Measurements from ENCODE around the gene POU2AF2. TPM values are rescaled to one million over a fixed set of nuclear protein-coding genes. Genes with fewer than 3 reads are reported as not detected.

Gene POU2AF2
- total and polyA plus RNA-seq, 4 donors: not detected

DNA sequence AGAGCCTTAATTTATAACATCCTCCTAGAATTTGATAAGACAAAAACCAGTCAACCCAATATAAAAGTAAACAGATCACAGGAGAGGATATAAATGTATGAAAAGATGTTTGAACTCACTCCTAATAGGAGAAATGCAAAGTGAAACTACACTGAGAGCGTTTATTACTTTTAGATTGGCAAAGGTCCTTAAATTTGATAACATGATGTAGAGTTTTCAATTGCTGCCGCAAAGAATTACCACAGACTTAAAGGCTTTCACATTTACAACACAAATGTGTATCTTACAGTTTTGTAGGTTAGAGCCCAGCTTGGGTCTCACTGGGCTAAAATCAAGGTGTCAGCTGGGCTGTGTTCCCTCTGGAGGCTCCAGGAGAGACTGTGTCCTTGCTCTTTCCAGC is 9.1 kb upstream of the POU2AF2 start:
- Histone ChIP-seq H3K4me3 (ENCODE audit: low read depth in 1 of 3, low read length in 3 of 3) (no peak overlapping the region), H3K36me3 (ENCODE audit: control insufficient read depth in 4 of 4, insufficient read depth in 3 of 4, low read depth in 1 of 4, low read length in 3 of 4) (no peaks in the 10 kb centered on the region), H3K9me3 (ENCODE audit: control insufficient read depth in 4 of 4, low read length in 3 of 4) (no peaks in the 10 kb centered on the region), H3K27ac (ENCODE audit: low read depth in 1 of 2, low read length in 2 of 2) (no peak overlapping the region), H3K27me3 (ENCODE audit: control insufficient read depth in 4 of 4, insufficient read depth in 4 of 4, low read length in 3 of 4) (no peaks in the 10 kb centered on the region), H3K4me1 (ENCODE audit: control insufficient read depth in 4 of 4, insufficient read depth in 4 of 4, low read length in 3 of 4) (no peaks in the 10 kb centered on the region), H3K9ac (ENCODE audit: low read depth in 1 of 2, low read length in 2 of 2) (no peak overlapping the region)
- DNase-seq (ENCODE audit: low spot score): no peak
- TF ChIP-seq FOXA2 (IDR thresholded peaks at IDR 0.05) (no peak), MAX (IDR thresholded peaks at IDR 0.05) (no peak), TAF1 (conservative IDR thresholded peaks at IDR 0.05) (no peak), EGR1 (IDR thresholded peaks at IDR 0.05; ENCODE audit: low read depth in 2 of 2) (no peak), GABPA (IDR thresholded peaks at IDR 0.05 in 1 of 2, conservative IDR thresholded peaks at IDR 0.05 in 1 of 2) (no peak), HNF4A (conservative IDR thresholded peaks at IDR 0.05) (no peak), YY1 (IDR thresholded peaks at IDR 0.05) (no peak), JUND (IDR thresholded peaks at IDR 0.05) (no peak), ZBTB33 (IDR thresholded peaks at IDR 0.05) (no peak), HNF4G (IDR thresholded peaks at IDR 0.05) (no peak), SP1 (IDR thresholded peaks at IDR 0.05) (no peak), RAD21 (IDR thresholded peaks at IDR 0.05) (no peak), REST (IDR thresholded peaks at IDR 0.05) (no peak), RXRA (IDR thresholded peaks at IDR 0.05) (no peak), FOXA1 (IDR thresholded peaks at IDR 0.05) (no peak), NR2F2 (IDR thresholded peaks at IDR 0.05) (no peak)
- TF ChIP-seq, protein P1, sequence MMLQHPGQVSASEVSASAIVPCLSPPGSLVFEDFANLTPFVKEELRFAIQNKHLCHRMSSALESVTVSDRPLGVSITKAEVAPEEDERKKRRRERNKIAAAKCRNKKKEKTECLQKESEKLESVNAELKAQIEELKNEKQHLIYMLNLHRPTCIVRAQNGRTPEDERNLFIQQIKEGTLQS (IDR thresholded peaks at IDR 0.05): no peak
- TF ChIP-seq, protein P2, sequence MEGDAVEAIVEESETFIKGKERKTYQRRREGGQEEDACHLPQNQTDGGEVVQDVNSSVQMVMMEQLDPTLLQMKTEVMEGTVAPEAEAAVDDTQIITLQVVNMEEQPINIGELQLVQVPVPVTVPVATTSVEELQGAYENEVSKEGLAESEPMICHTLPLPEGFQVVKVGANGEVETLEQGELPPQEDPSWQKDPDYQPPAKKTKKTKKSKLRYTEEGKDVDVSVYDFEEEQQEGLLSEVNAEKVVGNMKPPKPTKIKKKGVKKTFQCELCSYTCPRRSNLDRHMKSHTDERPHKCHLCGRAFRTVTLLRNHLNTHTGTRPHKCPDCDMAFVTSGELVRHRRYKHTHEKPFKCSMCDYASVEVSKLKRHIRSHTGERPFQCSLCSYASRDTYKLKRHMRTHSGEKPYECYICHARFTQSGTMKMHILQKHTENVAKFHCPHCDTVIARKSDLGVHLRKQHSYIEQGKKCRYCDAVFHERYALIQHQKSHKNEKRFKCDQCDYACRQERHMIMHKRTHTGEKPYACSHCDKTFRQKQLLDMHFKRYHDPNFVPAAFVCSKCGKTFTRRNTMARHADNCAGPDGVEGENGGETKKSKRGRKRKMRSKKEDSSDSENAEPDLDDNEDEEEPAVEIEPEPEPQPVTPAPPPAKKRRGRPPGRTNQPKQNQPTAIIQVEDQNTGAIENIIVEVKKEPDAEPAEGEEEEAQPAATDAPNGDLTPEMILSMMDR (IDR thresholded peaks at IDR 0.05; ENCODE audit: low read depth, low read length, missing input control): no peak
- 62% methylated on average over 2 of the region's 2 CpGs for WGBS
